HEK293 (cell line): ENCODE measurements around the gene PAM.

ENCODE experiments used
- CTCF ChIA-PET: fragments of 350-600 bp; formaldehyde crosslinking; extraction: SDS; loops from one replicate; lab custom pipeline; 2021; ENCODE audit warnings: antibody characterized with exemption; lab: Yijun Ruan, JAX
- POLR2A ChIA-PET: fragments of 300-600 bp; formaldehyde crosslinking; extraction: SDS; loops from one replicate; lab custom pipeline; 2020; ENCODE audit warnings: antibody characterized with exemption, inconsistent platforms; lab: Yijun Ruan, JAX
- H3K27ac ChIP-seq: fragments of 200-500 bp; sonication (Bioruptor generic); 2 replicates; pipeline ENCODE4 v1.5.1; 2014; ENCODE audit warnings: low read depth, low read length, control low read depth, inconsistent platforms; ENCODE audit errors: extremely low read depth
- H3K36me3 ChIP-seq, 2 experiments: fragments of 200-500 bp in 1 of 2; sonication (Bioruptor generic) in 1 of 2; 1 replicate in 1 of 2; 2 replicates in 1 of 2; pipeline ENCODE4 v1.5.1; 2014 to 2017; ENCODE audit warnings: inconsistent platforms in 2 of 2, low read length in 2 of 2; ENCODE audit not compliant: control insufficient read depth in 2 of 2, insufficient read depth in 1 of 2
- H3K4me1 ChIP-seq: fragments of 200-500 bp; sonication (Bioruptor generic); 2 replicates; pipeline ENCODE4 v1.5.1; 2014; ENCODE audit warnings: mild to moderate bottlenecking, low read length, inconsistent platforms; ENCODE audit not compliant: control insufficient read depth, insufficient read depth
- H3K4me3 ChIP-seq: 2 replicates; pipeline ENCODE4 v1.5.1; 2011; ENCODE audit warnings: low read depth, mild to moderate bottlenecking, control low read depth, low read length, moderate library complexity
- H3K9me3 ChIP-seq: fragments of 200-500 bp; sonication (Bioruptor generic); 2 replicates; pipeline ENCODE4 v1.5.1; 2014; ENCODE audit warnings: low read depth, low read length, inconsistent platforms; ENCODE audit not compliant: control insufficient read depth, insufficient read depth
- GLI2 ChIP-seq: fragments of 450-650 bp; formaldehyde crosslinking; IDR thresholded peaks from 2 replicates; pipeline ENCODE4; 2017; ENCODE audit warnings: missing biosample characterization, missing genetic modification characterization, low read depth, borderline replicate concordance
- KLF10 ChIP-seq: fragments of 450-650 bp; IDR thresholded peaks from 2 replicates; pipeline ENCODE4 v1.5.1; 2018; ENCODE audit warnings: missing biosample characterization, mild to moderate bottlenecking, missing genetic modification characterization
- OSR2 ChIP-seq: fragments of 450-650 bp; formaldehyde crosslinking; IDR thresholded peaks from 2 replicates; pipeline ENCODE4 v1.5.1; 2016; ENCODE audit warnings: missing biosample characterization, missing genetic modification characterization
- PRDM6 ChIP-seq: fragments of 450-650 bp; formaldehyde crosslinking; IDR thresholded peaks from 2 replicates; pipeline ENCODE4 v1.5.1; 2017; ENCODE audit warnings: missing biosample characterization, missing genetic modification characterization
- SP2 ChIP-seq: fragments of 450-650 bp; formaldehyde crosslinking; IDR thresholded peaks from 2 replicates; pipeline ENCODE4 v1.5.1; 2016; ENCODE audit warnings: missing biosample characterization, missing genetic modification characterization
- ZBTB1 ChIP-seq: fragments of 450-650 bp; formaldehyde crosslinking; IDR thresholded peaks from 2 replicates; pipeline ENCODE4 v1.5.1; 2016; ENCODE audit warnings: missing biosample characterization, missing genetic modification characterization
- ZBTB21 ChIP-seq: fragments of 450-650 bp; formaldehyde crosslinking; IDR thresholded peaks from 2 replicates; pipeline ENCODE4 v1.5.1; 2017; ENCODE audit warnings: missing biosample characterization, missing genetic modification characterization
- ZFHX2 ChIP-seq: fragments of 450-650 bp; formaldehyde crosslinking; conservative IDR thresholded peaks from 2 replicates; pipeline ENCODE4 v1.5.1; 2016; ENCODE audit warnings: missing biosample characterization, missing genetic modification characterization
- ZNF16 ChIP-seq: fragments of 450-650 bp; formaldehyde crosslinking; IDR thresholded peaks from 2 replicates; pipeline ENCODE4 v1.5.1; 2016; ENCODE audit warnings: low read depth, missing biosample characterization, missing genetic modification characterization
- ZNF239 ChIP-seq: fragments of 450-650 bp; formaldehyde crosslinking; IDR thresholded peaks from 2 replicates; pipeline ENCODE4 v1.5.1; 2016; ENCODE audit warnings: missing biosample characterization, missing genetic modification characterization
- ZNF324 ChIP-seq: fragments of 450-650 bp; formaldehyde crosslinking; IDR thresholded peaks from 2 replicates; pipeline ENCODE4 v1.5.1; 2016; ENCODE audit warnings: missing biosample characterization, missing genetic modification characterization
- ZNF366 ChIP-seq: fragments of 450-650 bp; formaldehyde crosslinking; conservative IDR thresholded peaks from 2 replicates; pipeline ENCODE4 v1.5.1; 2016; ENCODE audit warnings: missing biosample characterization, missing genetic modification characterization
- ZNF391 ChIP-seq: fragments of 450-650 bp; formaldehyde crosslinking; IDR thresholded peaks from 2 replicates; pipeline ENCODE4 v1.5.1; 2016; ENCODE audit warnings: low read depth, missing biosample characterization, missing genetic modification characterization, borderline replicate concordance
- ZNF626 ChIP-seq: fragments of 450-650 bp; sonication (Bioruptor Pico); formaldehyde crosslinking; IDR thresholded peaks from 2 replicates; pipeline ENCODE4 v1.5.1; 2018; ENCODE audit warnings: missing biosample characterization, missing genetic modification characterization, inconsistent platforms
- ZNF670 ChIP-seq: fragments of 450-650 bp; formaldehyde crosslinking; IDR thresholded peaks from 2 replicates; pipeline ENCODE4 v1.5.1; 2016; ENCODE audit warnings: missing biosample characterization, missing genetic modification characterization, low read depth
- ZNF707 ChIP-seq: fragments of 450-650 bp; formaldehyde crosslinking; IDR thresholded peaks from 2 replicates; pipeline ENCODE4 v1.5.1; 2016; ENCODE audit warnings: missing biosample characterization, missing genetic modification characterization
- ZNF792 ChIP-seq: fragments of 450-650 bp; formaldehyde crosslinking; IDR thresholded peaks from 2 replicates; pipeline ENCODE4 v1.5.1; 2016; ENCODE audit warnings: missing biosample characterization, missing genetic modification characterization
- TF ChIP-seq, protein P1 (sequence below): IDR thresholded peaks from 2 replicates; pipeline ENCODE4 v1.6.1; 2011; ENCODE audit warnings: mild to moderate bottlenecking, low read depth, low read length, borderline replicate concordance
- TF ChIP-seq, protein P2 (sequence below): fragments of 450-650 bp; formaldehyde crosslinking; IDR thresholded peaks from 2 replicates; pipeline ENCODE4 v1.5.1; 2016; ENCODE audit warnings: missing biosample characterization, missing genetic modification characterization
- TF ChIP-seq, protein P3 (sequence below): fragments of 450-650 bp; IDR thresholded peaks from 2 replicates; pipeline ENCODE4 v1.5.1; 2018; ENCODE audit warnings: missing biosample characterization, mild to moderate bottlenecking, missing genetic modification characterization

The PAM gene

GRCh38 chr5:102731693-102732092 lies 23.4 kb upstream of the PAM start:
- H3K4me1 ChIP-seq, result no peaks in the 10 kb centered on the region
- H3K9me3 ChIP-seq, result no peaks in the 10 kb centered on the region
- TF ChIP-seq ZNF324, result no peak
- no peak for TF ChIP-seq ZFHX2 (tag by site-specific recombination)
- TF ChIP-seq GLI2 (tag by site-specific recombination), result no peak
- no peak for TF ChIP-seq KLF10 (tag by site-specific recombination)
- no peak for TF ChIP-seq ZBTB21 (tag by site-specific recombination)
- TF ChIP-seq ZNF626, result no peak
- TF ChIP-seq, protein P1, sequence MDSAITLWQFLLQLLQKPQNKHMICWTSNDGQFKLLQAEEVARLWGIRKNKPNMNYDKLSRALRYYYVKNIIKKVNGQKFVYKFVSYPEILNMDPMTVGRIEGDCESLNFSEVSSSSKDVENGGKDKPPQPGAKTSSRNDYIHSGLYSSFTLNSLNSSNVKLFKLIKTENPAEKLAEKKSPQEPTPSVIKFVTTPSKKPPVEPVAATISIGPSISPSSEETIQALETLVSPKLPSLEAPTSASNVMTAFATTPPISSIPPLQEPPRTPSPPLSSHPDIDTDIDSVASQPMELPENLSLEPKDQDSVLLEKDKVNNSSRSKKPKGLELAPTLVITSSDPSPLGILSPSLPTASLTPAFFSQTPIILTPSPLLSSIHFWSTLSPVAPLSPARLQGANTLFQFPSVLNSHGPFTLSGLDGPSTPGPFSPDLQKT, result no peak
- TF ChIP-seq, protein P2, sequence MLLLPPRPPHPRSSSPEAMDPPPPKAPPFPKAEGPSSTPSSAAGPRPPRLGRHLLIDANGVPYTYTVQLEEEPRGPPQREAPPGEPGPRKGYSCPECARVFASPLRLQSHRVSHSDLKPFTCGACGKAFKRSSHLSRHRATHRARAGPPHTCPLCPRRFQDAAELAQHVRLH (tag by site-specific recombination), result no peak
- TF ChIP-seq, protein P3, sequence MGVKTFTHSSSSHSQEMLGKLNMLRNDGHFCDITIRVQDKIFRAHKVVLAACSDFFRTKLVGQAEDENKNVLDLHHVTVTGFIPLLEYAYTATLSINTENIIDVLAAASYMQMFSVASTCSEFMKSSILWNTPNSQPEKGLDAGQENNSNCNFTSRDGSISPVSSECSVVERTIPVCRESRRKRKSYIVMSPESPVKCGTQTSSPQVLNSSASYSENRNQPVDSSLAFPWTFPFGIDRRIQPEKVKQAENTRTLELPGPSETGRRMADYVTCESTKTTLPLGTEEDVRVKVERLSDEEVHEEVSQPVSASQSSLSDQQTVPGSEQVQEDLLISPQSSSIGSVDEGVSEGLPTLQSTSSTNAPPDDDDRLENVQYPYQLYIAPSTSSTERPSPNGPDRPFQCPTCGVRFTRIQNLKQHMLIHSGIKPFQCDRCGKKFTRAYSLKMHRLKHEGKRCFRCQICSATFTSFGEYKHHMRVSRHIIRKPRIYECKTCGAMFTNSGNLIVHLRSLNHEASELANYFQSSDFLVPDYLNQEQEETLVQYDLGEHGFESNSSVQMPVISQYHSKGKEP (tag by site-specific recombination), result no peak
- TF ChIP-seq ZNF792, result no peak
- TF ChIP-seq SP2, result no peak
- no peak for TF ChIP-seq OSR2 (tag by site-specific recombination)
- no peak for TF ChIP-seq PRDM6 (tag by site-specific recombination)
- TF ChIP-seq ZNF670 (tag by site-specific recombination), result no peak
- TF ChIP-seq, all 188 proteins: peak for 0
- ChIA-PET POLR2A (no interaction called here), CTCF (no interaction called here)
- Histone ChIP-seq H3K27ac (no peak overlapping the region), H3K4me3 (no peak overlapping the region), H3K36me3 (no peaks in the 10 kb centered on the region)

DNA sequence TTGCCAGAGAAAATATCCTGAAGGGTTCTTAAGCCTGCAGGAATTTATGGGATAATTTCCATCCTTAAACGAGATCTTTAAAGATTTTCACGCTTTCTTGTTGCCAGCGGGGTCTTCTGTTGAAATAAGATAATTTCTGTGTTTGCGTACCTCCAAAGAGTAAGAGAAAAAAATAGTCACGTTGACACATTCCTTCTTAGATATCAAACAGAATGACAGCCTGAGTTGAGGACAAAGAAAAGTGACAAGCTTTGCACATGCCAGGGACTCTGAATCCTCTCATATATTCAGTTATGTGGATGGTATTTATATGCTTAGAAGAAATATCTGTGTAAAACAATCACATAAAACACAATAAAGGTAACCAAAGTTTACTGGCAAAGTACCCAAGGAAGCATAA lies 21.6 kb upstream of the PAM start:
- H3K36me3 ChIP-seq, result no peaks in the 10 kb centered on the region
- H3K9me3 ChIP-seq, result no peaks in the 10 kb centered on the region
- ChIA-PET CTCF (interaction anchor here (0.6 to 1.2 kb wide), 3 partner anchors 9 to 42 kb away, joined by 3 to 6 read pairs (median 3); no protein-coding TSS in a partner anchor), POLR2A (no interaction called here)
- TF ChIP-seq ZBTB1 (tag by site-specific recombination), result no peak
- TF ChIP-seq ZNF16, result no peak
- TF ChIP-seq ZNF707, result no peak
- TF ChIP-seq ZNF239 (tag by site-specific recombination), result no peak
- no peak overlapping the region for H3K4me3 ChIP-seq
- H3K4me1 ChIP-seq, result no peaks in the 10 kb centered on the region
- H3K27ac ChIP-seq, result no peak overlapping the region

DNA sequence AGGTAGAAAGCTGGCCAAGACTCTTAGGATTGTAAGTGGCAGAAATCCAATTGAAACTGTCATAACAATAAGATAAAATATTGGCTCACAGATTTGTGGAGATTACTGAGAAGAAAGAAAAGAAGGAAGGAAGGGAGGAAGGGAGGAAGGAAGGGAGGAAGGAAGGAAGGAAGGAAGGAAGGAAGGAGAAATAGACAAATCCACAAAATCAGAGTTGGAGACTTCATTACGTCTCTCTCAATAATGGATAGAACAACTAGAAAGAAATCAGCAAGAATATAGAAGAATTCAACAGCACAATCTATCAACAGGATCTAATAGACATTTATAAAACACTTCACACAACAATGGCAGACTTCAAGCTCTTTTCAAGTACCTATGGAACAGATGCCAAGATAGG lies 17.9 kb upstream of the PAM start:
- CTCF ChIA-PET, result interaction anchor here (1.1 kb wide), 1 partner anchor 10 kb away, joined by 3 read pairs; no protein-coding TSS in a partner anchor
- no peaks in the 10 kb centered on the region for H3K4me1 ChIP-seq

More for the DNA sequence above, 17.9 kb upstream of the PAM start:
- no peak for TF ChIP-seq ZNF391 (tag by site-specific recombination)
- TF ChIP-seq ZNF366 (tag by site-specific recombination), result peak; percentile 63
- H3K4me3 ChIP-seq, result no peak overlapping the region
- H3K27ac ChIP-seq, result no peak overlapping the region
- POLR2A ChIA-PET, result no interaction called here
- H3K36me3 ChIP-seq, result no peaks in the 10 kb centered on the region
- H3K9me3 ChIP-seq, result no peaks in the 10 kb centered on the region
